HEK293T (cell line): ENCODE results near the gene ESR2.
A peak's percentile ranks its signal among the peaks of the same experiment; 100 is the strongest.
"Not testable (repeated sequence)": the region's sequence is repeated elsewhere in the genome, so short reads cannot be mapped to it uniquely, and the experiment has no call there.

Experiments
- CTCF ChIA-PET: fragments of 350-600 bp; formaldehyde crosslinking; extraction: SDS; loops from one replicate; lab custom pipeline; 2021; ENCODE audit warnings: antibody characterized with exemption, inconsistent platforms; lab: Yijun Ruan, JAX
- POLR2A ChIA-PET: fragments of 350-600 bp; formaldehyde crosslinking; extraction: SDS; loops from one replicate; lab custom pipeline; 2020; ENCODE audit warnings: antibody characterized with exemption, inconsistent platforms; lab: Yijun Ruan, JAX
- DNase-seq: peaks from one replicate; pipeline ENCODE4 v3.0.0; 2012; ENCODE audit warnings: mixed read lengths; ENCODE audit errors: extremely low spot score
- ARNT ChIP-seq: fragments of 450-650 bp; IDR thresholded peaks from 2 replicates; pipeline ENCODE4 v1.6.1; 2017; ENCODE audit warnings: mild to moderate bottlenecking
- BHLHE40 ChIP-seq: fragments of 450-650 bp; IDR thresholded peaks from 2 replicates; pipeline ENCODE4 v1.6.1; 2016; ENCODE audit warnings: mild to moderate bottlenecking, moderate library complexity, borderline replicate concordance
- CTBP1 ChIP-seq: fragments of 450-650 bp; IDR thresholded peaks from 2 replicates; pipeline ENCODE4 v1.6.1; 2016; ENCODE audit warnings: borderline replicate concordance
- ELF4 ChIP-seq: fragments of 450-650 bp; IDR thresholded peaks from 2 replicates; pipeline ENCODE4 v1.6.1; 2017; ENCODE audit warnings: antibody characterized with exemption
- FOXA1 ChIP-seq: fragments of 450-650 bp; IDR thresholded peaks from 2 replicates; pipeline ENCODE4 v1.6.1; 2016; ENCODE audit warnings: mild to moderate bottlenecking
- FOXK2 ChIP-seq: fragments of 450-650 bp; IDR thresholded peaks from 2 replicates; pipeline ENCODE4 v1.6.1; 2016; ENCODE audit warnings: mild to moderate bottlenecking
- FOXM1 ChIP-seq: fragments of 450-650 bp; IDR thresholded peaks from 2 replicates; pipeline ENCODE4 v1.6.1; 2017; ENCODE audit warnings: mild to moderate bottlenecking, borderline replicate concordance
- HDGF ChIP-seq: fragments of 450-650 bp; IDR thresholded peaks from 2 replicates; pipeline ENCODE4 v1.6.1; 2017; ENCODE audit warnings: antibody characterized with exemption, borderline replicate concordance
- L3MBTL2 ChIP-seq: fragments of 450-650 bp; conservative IDR thresholded peaks from 2 replicates; pipeline ENCODE4 v1.6.1; 2016; ENCODE audit warnings: mild to moderate bottlenecking
- LEF1 ChIP-seq: fragments of 450-650 bp; IDR thresholded peaks from 2 replicates; pipeline ENCODE4 v1.6.1; 2017; ENCODE audit warnings: mild to moderate bottlenecking, borderline replicate concordance
- NFRKB ChIP-seq: fragments of 450-650 bp; IDR thresholded peaks from 2 replicates; pipeline ENCODE4 v1.6.1; 2016; ENCODE audit warnings: mild to moderate bottlenecking, moderate library complexity
- PKNOX1 ChIP-seq: fragments of 450-650 bp; IDR thresholded peaks from 2 replicates; pipeline ENCODE4 v1.6.1; 2016
- SP1 ChIP-seq: fragments of 450-650 bp; IDR thresholded peaks from 2 replicates; pipeline ENCODE4 v1.6.1; 2017
- SUZ12 ChIP-seq: fragments of 450-650 bp; IDR thresholded peaks from 2 replicates; pipeline ENCODE4 v1.6.1; 2016; ENCODE audit warnings: mild to moderate bottlenecking
- TARDBP ChIP-seq: fragments of 450-650 bp; IDR thresholded peaks from 2 replicates; pipeline ENCODE4 v1.6.1; 2016
- ZNF384 ChIP-seq: fragments of 450-650 bp; IDR thresholded peaks from 2 replicates; pipeline ENCODE4 v1.6.1; 2016

Gene ESR2

GRCh38 chr14:64326502-64326901, 32.3 kb upstream of the ESR2 start:
- ChIA-PET CTCF (no interaction called here), POLR2A (interaction anchor here (2.5 kb wide), 1 partner anchor 12 kb away, joined by 10 read pairs; no protein-coding TSS in a partner anchor)
- DNase-seq: peak; percentile 7
- no peak for TF ChIP-seq ELF4
- TF ChIP-seq FOXM1: no peak
- TF ChIP-seq BHLHE40: no peak
- TF ChIP-seq ZNF384: no peak
- TF ChIP-seq CTBP1: no peak
- TF ChIP-seq FOXK2: no peak
- no peak for TF ChIP-seq TARDBP
- no peak for TF ChIP-seq LEF1
- TF ChIP-seq L3MBTL2: no peak
- TF ChIP-seq SP1: no peak
- TF ChIP-seq HDGF: no peak
- TF ChIP-seq PKNOX1: no peak

DNA sequence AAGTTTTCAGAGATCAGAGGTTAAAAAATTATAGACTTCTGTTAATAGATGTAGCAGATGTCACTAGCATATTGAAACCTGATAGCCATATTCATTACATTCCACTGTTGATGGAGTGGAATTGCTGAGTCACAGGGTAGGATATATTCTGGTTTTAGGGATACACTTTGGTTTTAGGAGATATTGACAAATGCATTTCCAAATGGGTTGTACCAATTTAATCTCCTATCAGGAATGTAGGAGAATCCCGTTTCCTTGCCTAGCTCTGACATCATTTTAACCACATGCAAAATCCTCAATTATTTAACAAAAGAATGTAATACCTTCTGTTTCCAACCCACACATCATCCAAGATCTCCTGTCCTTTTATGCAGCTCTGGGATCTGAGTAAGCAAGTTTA, 30.7 kb upstream of the ESR2 start:
- no peak for TF ChIP-seq FOXM1
- TF ChIP-seq L3MBTL2: no peak
- no peak for TF ChIP-seq BHLHE40
- no peak for TF ChIP-seq CTBP1
- TF ChIP-seq ZNF384: no peak
- TF ChIP-seq ELF4: no peak
- no peak for TF ChIP-seq NFRKB
- no peak for TF ChIP-seq FOXA1
- no peak for TF ChIP-seq TARDBP
- no peak for TF ChIP-seq SUZ12
- no peak for TF ChIP-seq PKNOX1
- POLR2A ChIA-PET: interaction anchor here (2.7 kb wide), 1 partner anchor 13 kb away, joined by 14 read pairs; no protein-coding TSS in a partner anchor
- CTCF ChIA-PET: no interaction called here
- DNase-seq: no peak

DNA sequence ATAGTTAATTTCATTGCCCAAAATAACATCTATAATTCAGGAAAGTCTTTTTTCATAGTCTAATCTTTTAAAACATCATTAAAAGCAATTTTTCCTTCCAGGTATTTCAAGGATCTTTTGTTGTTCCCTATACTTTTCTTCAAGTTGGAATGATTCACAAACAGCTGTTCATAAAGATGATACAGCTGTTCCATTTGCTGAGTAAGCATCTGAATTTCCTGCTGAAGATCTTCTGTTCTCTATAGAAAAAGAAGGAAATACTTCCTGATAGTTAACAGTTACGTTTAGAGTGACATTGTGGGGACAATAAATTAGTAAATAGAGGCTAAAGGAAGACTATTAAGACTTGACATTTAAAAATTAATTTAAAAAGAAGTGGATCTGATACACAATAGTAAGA, 30.3 kb upstream of the ESR2 start:
- POLR2A ChIA-PET: interaction anchor here (2.7 kb wide), 1 partner anchor 13 kb away, joined by 14 read pairs; no protein-coding TSS in a partner anchor
- CTCF ChIA-PET: no interaction called here
- no peak for DNase-seq
- TF ChIP-seq ARNT (no peak), ZNF384 (no peak), NFRKB (no peak)

- CTCF ChIA-PET, DNase-seq, POLR2A ChIA-PET: not testable (repeated sequence)
Observed at GRCh38 chr14:64320362-64320761, 26.2 kb upstream of the ESR2 start.

DNA sequence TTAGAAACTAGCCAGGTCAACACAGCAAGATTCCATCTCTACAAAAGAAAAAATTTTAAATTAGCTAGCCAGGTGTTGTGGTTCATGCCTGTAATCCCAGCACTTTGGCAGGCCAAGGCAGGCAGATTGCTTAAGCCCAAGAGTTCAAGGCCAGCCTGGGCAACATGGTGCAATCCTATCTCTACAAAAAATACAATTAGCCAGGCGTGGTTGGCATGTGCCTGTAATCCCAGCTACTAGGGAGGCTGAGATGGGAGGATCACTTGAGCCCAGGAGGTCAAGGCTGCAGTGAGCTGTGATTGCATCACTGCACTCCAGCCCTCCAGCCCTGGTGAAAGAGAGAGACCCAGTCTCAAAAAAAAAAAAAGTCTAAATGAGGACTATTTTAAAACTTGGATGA, 24.5 kb upstream of the ESR2 start:
- POLR2A ChIA-PET: interaction anchor here (1.1 kb wide), 1 partner anchor 20 kb away, joined by 4 read pairs; no protein-coding TSS in a partner anchor
- DNase-seq, CTCF ChIA-PET: not testable (repeated sequence)

GRCh38 chr14:64303471-64303917, 9.3 kb upstream of the ESR2 start:
- POLR2A ChIA-PET: interaction anchor here (0.7 to 2.4 kb wide), 2 partner anchors 35 to 664 kb away, joined by 4 to 11 read pairs; no protein-coding TSS in a partner anchor
- no peak for TF ChIP-seq ZNF384
- no peak for TF ChIP-seq FOXK2
- CTCF ChIA-PET: interaction anchor here (0.5 to 2.7 kb wide), 17 partner anchors 8 to 830 kb away, joined by 3 to 25 read pairs (median 4); partner anchors contain the start of gene ESR2
- peak; percentile 61 for DNase-seq

DNA sequence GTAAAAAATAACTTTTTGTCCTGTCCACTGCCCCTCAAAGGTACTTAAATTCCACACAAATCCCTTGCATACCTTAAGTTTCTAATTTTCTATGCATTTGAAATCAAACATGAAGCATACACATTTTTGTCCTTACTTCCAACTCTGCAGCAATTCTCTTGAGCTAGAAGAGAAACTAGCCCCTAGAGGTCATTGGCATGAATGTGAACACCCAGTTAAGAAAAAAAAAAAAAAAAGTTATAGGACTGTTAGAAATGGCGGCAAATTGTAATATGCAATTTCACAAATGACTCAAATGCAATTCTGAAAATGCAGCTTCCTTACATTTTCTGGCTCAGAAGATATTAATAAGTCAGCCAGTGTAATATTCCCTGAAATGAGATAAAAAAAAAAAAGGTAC, 4.6 kb upstream of the ESR2 start:
- TF ChIP-seq TARDBP: no peak
- peak; percentile 88 for TF ChIP-seq ZNF384
- POLR2A ChIA-PET: no interaction called here
- no peak for DNase-seq
- CTCF ChIA-PET: interaction anchor here (0.6 to 1.0 kb wide), 3 partner anchors 13 to 234 kb away, joined by 3 to 4 read pairs (median 3); no protein-coding TSS in a partner anchor

GRCh38 chr14:64296561-64296960, 2.4 kb upstream of the ESR2 start:
- TF ChIP-seq SP1 (no peak), PKNOX1 (no peak)
- no peak for DNase-seq
- CTCF ChIA-PET: interaction anchor here (3.2 kb wide), 1 partner anchor 7 kb away, joined by 25 read pairs; no protein-coding TSS in a partner anchor
- POLR2A ChIA-PET: no interaction called here
